ENCODE data around the gene PBX1.

Gene PBX1

GRCh38 chr1:164843743-164844500 lies 284.9 kb downstream of the PBX1 start:
- no peak for DNase-seq

- no peak for DNase-seq
Measured at GRCh38 chr1:164846731-164847691, 288.0 kb downstream of the PBX1 start.

- DNase-seq, result no peak
Measured at GRCh38 chr1:164853146-164853545, 294.2 kb downstream of the PBX1 start.

GRCh38 chr1:164855716-164856329 lies 296.8 kb downstream of the PBX1 start:
- DNase-seq, result no peak

GRCh38 chr1:164856381-164856780 lies 297.4 kb downstream of the PBX1 start:
- DNase-seq, result no peak

- DNase-seq, result no peak
Measured at GRCh38 chr1:164857439-164857838, 298.5 kb downstream of the PBX1 start.

- no peak for DNase-seq
Measured at GRCh38 chr1:164858096-164858632, 299.2 kb downstream of the PBX1 start.

GRCh38 chr1:164861632-164862031 lies 302.6 kb downstream of the PBX1 start:
- no peak for DNase-seq

GRCh38 chr1:164863056-164863455 lies 304.1 kb downstream of the PBX1 start:
- DNase-seq, result no peak

GRCh38 chr1:164864161-164864560 lies 305.2 kb downstream of the PBX1 start:
- DNase-seq, result no peak

- DNase-seq, result no peak
Measured at GRCh38 chr1:164865385-164865784, 306.4 kb downstream of the PBX1 start.

- no peak for DNase-seq
Measured at GRCh38 chr1:164867590-164867989, 308.6 kb downstream of the PBX1 start.

GRCh38 chr1:164868990-164869389 lies 310.0 kb downstream of the PBX1 start:
- DNase-seq, result no peak

- DNase-seq, result no peak
Measured at GRCh38 chr1:164875518-164875917, 316.5 kb downstream of the PBX1 start.

- no peak for DNase-seq
Measured at GRCh38 chr1:164876398-164877116, 317.6 kb downstream of the PBX1 start.

GRCh38 chr1:164880199-164880598 lies 321.2 kb downstream of the PBX1 start:
- DNase-seq, result no peak

- DNase-seq, result no peak
Measured at GRCh38 chr1:164880644-164881043, 321.7 kb downstream of the PBX1 start.

- DNase-seq, result no peak
Measured at GRCh38 chr1:164885311-164885710, 326.3 kb downstream of the PBX1 start.

- no peak for DNase-seq
Measured at GRCh38 chr1:164886101-164886500, 327.1 kb downstream of the PBX1 start.

GRCh38 chr1:164891615-164892014 lies 332.6 kb downstream of the PBX1 start:
- no peak for DNase-seq

GRCh38 chr1:164895026-164895912 lies 336.3 kb downstream of the PBX1 start:
- no peak for DNase-seq

Data from T-helper 9 cell (primary cell).